ENCODE results near the gene TSACC. TPM values are rescaled to one million over a fixed set of nuclear protein-coding genes. Genes with fewer than 3 reads are reported as not detected.
A peak's percentile ranks its signal among the peaks of the same experiment; 100 is the strongest.

Gene TSACC
- total RNA-seq, 1 experiment from 2014 or later: 1.3 TPM

DNA sequence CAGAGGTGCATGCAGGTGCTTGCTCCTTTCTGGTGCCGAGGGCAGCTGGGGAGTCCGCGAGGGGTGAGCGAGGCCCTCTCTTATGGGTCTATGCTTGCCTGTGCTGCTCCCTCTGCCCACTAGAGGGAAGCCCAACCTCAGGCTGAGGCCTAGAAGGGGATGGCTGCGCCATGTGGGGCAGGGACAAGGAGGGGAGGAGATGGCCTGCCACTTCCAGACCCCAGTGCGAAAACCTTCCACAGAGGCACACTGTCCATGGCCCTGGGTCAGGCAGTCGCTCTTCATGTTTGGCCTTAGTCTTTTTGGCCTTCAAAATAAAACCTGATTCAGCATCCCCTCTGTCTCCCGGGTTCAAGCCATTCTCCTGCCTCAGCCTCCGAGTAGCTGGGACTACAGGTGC is 44.7 kb downstream of the TSACC start:
- Histone ChIP-seq H3K4me3 (no peak overlapping the region), H3K36me3 (no peaks in the 10 kb centered on the region), H3K27me3 (no peaks in the 10 kb centered on the region), H3K9me3 (no peaks in the 10 kb centered on the region)
- DNase-seq: peak; percentile 63

DNA sequence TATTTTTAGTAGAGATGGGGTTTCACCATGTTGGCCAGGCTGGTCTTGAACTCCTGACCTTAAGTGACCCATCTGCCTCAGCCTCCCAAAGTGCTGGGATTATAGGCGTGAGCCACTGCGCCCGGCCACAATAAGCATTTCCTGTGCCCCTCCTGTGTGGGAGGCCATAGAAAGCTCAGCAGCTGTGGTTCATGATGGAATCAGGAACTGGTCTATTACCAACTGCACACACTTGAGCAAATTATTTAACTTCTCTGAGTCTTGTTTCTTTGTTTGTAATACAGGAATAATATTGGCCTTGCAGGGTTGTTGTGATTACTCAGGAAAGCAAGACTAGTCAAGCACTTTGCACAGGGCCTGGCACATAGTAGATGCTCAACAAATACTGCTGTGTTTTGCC is 45.7 kb downstream of the TSACC start:
- no peaks in the 10 kb centered on the region for H3K9me3 ChIP-seq
- no peak overlapping the region for H3K4me3 ChIP-seq
- H3K36me3 ChIP-seq: no peaks in the 10 kb centered on the region
- no peak for DNase-seq
- H3K27me3 ChIP-seq: no peaks in the 10 kb centered on the region

DNA sequence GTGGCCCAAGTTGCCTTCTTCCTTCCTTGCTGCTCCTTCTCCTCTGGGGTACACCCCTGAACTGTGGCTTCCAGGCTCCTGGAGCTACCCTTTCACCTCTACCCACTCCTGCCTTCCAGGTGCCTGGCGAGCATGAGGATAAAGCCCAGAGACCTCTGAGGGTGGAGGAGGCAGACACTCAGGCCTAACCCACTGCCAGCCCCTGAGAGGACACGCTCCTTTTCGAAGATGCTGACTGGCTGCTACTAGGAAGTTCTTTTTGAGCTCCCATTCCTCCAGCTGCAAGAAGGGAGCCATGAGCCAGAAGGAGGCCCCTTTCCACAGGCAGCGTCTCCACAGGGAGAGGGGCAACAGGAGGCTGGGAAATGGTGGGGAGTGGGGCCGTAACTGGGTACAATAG is 46.3 kb downstream of the TSACC start:
- Histone ChIP-seq H3K27me3 (no peaks in the 10 kb centered on the region), H3K9me3 (no peaks in the 10 kb centered on the region), H3K36me3 (no peaks in the 10 kb centered on the region), H3K4me3 (no peak overlapping the region)
- no peak for DNase-seq

DNA sequence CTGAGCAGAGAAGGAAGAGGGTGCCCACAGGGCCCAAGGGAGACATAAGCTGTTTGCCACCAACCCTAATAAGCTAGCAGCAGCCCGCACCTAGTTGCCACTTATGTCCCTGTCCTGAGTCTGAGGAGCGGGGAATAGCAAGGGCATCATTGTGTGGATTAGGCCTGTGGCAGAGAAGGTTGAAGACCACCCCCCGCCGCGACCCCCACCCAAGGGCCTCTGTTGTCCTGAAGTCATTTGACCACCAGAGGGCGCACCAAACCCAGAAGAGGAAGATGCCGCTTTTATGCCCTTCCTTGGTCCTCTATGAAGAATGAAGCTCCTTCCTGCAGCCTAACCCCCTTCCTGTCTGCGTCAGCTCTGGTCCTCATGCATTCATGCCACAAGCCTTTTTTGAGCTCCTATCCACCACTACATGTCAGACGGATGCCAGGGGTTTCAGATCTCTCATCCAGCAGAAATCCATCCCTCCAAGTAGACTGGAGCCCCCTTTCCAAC is 47.3 kb downstream of the TSACC start:
- no peaks in the 10 kb centered on the region for H3K36me3 ChIP-seq
- no peak overlapping the region for H3K4me3 ChIP-seq
- no peaks in the 10 kb centered on the region for H3K9me3 ChIP-seq
- no peaks in the 10 kb centered on the region for H3K27me3 ChIP-seq
- peak; percentile 45 for DNase-seq

DNA sequence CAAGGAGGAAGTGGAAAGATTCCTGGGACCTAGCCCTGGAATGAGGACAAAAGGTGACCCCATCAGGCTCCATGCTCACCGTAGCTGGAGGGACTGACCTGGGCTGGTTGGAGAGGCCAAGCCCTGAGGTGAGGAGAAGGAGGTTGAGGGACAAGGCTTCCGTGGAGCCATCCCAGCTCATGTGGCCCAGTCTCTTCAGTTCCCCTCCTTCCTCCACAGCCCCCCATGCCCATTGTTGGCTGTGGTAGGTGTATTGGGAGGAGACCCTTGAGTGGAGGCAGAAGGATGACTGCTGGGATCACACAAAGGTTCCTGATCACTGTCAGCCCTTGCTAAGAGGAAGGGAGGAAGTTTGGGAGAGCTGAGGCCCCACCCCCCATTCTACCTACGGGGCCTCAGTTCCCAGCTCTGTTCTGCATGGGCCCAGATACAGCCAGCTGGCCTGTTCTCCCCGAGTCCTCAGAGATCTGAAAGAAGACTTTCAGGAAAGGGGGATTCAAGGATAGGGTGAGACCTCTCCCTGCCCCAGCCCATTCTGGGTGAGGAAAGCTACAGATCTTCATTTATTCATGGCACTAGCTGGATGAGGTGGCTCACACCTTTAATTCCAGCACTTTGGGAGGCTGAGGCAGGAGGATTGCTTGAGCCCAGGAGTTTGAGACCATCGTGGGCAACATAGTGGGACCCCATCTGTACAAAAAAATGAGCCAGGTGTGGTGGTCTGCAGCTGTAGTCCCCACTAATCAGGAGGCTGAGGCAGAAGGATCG is 48.0 kb downstream of the TSACC start:
- H3K27me3 ChIP-seq: no peaks in the 10 kb centered on the region
- DNase-seq: no peak
- no peaks in the 10 kb centered on the region for H3K36me3 ChIP-seq
- H3K4me3 ChIP-seq: no peak overlapping the region
- no peaks in the 10 kb centered on the region for H3K9me3 ChIP-seq

DNA sequence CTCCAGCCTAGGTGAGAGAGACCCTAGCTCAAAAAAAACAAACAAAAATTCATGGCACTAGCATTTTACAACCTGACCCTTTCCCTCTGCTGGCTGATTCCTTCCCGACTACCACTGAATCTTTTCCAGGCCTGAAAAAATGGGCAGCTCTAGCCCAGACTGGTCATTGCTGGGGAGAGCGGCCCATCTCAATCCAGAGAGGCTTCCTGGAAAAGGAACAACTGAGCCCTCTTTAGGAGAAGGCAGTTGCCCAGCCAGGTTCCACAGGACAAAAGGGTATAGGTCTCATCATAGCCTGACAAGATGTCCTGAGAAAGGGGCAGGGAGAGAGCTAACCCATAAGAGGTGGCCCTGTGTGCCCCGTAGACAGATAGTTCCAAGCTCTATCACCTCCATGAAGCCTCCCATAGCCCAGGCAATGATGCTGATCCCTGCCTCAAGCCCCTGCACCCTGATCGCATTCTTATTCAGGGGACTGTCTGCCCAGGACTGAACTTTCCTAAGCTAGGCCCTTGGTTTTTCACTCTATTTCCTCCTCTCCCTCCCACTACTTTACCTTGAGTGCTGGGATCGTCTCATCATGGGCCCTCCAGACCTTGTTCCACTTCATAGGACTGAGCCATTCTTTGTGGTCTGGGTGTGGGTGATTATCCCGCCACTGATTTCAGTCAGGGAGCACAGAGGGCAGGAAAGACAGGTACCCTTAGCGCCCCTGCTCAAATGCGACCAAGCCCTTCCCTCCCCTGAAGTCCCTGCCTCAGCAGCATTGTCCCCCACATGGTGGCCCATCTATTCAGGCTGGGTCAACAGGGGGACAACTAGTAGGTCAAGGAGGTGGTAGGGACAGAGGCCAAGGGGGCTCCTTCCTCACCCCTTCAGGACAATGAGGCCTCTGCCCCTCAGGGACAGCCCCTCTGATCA is 48.9 kb downstream of the TSACC start:
- no peak for DNase-seq
- Histone ChIP-seq H3K36me3 (no peaks in the 10 kb centered on the region), H3K4me3 (no peak overlapping the region), H3K9me3 (no peaks in the 10 kb centered on the region), H3K27me3 (no peaks in the 10 kb centered on the region)

DNA sequence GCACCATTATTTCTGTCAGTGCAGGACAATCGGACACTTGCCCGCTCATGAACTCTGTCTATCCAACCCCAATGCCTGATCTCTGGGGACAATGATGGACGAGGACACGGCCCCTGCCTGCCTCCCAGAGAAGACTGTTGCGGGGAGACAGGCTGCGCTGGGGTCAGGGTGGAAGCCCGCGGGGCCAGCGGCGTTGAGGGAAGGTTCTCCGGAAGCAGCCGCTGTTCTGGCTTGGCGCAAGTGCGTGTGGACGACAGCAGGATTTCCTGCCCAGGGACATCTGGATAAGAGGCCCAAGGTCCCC is 49.5 kb downstream of the TSACC start:
- Histone ChIP-seq H3K9me3 (no peaks in the 10 kb centered on the region), H3K4me3 (no peak overlapping the region), H3K27me3 (no peaks in the 10 kb centered on the region), H3K36me3 (no peaks in the 10 kb centered on the region)
- DNase-seq: no peak

DNA sequence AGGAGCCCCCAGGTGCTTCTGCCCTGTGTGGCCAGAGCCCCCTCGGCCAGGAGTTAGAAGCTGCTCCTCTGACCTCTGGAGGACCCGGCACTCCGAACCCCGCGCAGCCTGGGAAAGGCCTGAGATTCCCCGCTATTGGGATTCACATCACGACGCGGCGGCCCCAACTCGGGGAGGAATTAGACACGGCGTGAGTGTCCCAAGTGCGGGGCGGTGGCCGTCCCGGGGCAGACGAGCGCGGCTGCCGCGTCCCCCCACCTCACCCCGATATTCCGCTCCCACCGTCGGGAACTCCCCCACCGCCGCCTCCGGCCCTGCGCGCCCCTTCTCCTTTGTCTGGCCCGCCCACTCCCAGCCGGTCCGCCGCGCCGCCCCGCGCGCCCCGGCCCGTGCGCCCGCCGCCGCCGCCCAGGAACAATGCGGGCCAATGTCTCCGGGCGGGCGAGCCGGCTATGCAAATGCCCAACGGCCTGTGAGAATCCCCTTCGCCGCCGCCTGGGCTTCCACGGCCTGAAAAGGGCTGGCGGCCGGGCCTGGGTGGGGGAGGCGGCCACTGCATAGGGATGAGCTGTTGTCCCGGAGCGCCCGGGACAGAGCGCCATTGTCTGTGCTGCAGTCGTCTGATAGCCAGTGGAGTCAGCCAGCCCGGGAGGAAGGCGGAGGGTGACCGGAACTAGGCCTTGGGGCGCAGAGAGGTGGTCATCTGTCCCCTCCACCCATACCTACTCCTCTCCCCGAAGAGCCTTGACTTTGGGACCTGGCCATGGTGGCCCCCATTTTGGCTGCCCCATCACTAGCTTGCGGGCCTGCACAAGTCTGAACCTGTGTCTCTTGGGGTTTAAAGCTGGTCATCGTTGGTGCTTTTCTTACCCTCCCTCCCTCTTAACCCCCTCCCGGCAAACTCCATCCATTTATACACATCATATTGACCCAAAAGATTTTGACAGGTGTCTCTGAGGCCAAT is 50.1 kb downstream of the TSACC start:
- Histone ChIP-seq H3K27me3 (no peaks in the 10 kb centered on the region), H3K9me3 (no peaks in the 10 kb centered on the region)

DNA sequence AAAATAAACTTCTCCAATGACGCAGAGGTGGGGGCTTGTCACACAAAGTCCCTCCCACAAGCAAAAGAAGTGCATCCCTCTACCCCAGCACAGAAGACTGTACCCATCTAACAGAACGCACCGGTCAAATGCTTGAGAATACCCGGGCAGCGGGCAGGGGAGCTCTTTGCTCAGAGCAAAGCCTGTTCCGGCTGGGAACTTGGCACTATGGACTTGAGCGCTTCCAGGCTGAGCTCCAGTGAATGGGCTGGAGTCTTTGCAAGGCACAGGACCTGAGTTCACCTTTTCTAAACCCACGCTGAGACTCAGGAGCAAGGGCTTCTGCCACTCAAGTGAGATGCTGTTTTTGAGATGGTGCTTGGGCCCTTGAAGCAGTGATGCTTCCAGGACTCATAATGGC is 51.0 kb downstream of the TSACC start:
- no peaks in the 10 kb centered on the region for H3K9me3 ChIP-seq
- no peaks in the 10 kb centered on the region for H3K36me3 ChIP-seq
- H3K27me3 ChIP-seq: no peaks in the 10 kb centered on the region
- H3K4me3 ChIP-seq: no peak overlapping the region
- DNase-seq: no peak

More for the DNA sequence above, 50.1 kb downstream of the TSACC start:
- DNase-seq: no peak
- H3K36me3 ChIP-seq: no peaks in the 10 kb centered on the region
- H3K4me3 ChIP-seq: no peak overlapping the region

DNA sequence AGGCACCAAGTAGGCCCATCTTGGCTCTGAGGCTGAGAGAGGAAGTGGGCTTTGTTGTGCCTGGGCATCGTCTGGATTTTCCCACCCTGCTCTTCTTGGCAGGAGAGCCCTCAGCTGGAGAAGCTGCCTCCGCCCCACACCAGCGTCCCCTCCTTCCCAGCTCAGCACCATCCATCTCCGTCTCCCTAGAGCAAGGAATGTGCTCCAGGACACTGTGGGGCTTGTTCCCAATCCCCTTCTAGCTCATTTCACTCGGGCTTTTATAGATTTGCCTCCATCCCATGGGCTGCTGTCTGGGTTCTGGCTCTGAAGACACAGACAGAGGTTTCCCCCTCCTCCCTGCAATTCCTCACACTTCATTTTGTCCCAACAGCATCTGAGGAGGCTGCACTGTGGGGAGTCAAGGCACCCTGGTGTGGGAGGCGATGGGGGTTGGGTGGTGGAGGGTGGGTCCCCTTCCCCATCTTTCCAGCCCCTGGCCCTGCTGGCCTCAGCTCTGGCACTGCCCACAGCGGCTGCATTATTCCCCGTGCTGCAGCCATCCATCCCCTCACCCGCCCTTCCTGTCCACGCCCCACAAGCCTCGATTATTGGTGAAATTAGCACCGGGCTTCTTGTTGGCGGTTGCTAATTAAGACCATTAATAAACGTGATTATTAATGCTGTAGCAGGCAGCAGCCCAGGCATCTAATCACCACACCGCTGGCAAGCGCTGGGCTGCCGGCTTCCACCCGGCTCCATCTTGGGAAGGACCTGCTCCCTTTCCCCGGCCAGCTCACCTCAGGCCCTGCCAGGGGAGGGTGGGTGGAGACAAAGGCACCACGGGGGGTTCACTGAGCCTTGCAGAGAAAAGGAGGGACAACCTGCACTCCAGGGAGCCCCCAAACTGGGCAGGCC is 52.4 kb downstream of the TSACC start:
- no peak for DNase-seq

DNA sequence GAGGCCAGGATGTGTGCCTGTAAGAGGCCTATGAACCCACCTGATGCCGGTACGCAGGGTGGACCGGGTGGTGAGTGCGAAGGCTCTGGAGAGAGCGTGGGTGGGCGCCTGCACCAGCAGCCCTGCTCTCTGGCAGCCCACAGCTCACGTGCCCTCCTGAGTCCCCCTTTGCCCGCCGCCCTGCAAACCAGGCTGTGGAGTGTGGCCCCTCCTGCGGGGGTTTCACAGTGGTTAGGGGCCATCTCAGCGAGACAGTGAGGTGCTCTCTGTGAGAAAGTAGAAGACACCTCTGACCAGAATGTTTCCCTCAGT is 53.0 kb downstream of the TSACC start:
- H3K36me3 ChIP-seq: no peaks in the 10 kb centered on the region
- no peak overlapping the region for H3K4me3 ChIP-seq
- no peak for DNase-seq
- no peaks in the 10 kb centered on the region for H3K27me3 ChIP-seq
- H3K9me3 ChIP-seq: no peaks in the 10 kb centered on the region

More for the DNA sequence above, 52.4 kb downstream of the TSACC start:
- Histone ChIP-seq H3K9me3 (no peaks in the 10 kb centered on the region), H3K27me3 (no peaks in the 10 kb centered on the region), H3K36me3 (no peaks in the 10 kb centered on the region), H3K4me3 (no peak overlapping the region)

DNA sequence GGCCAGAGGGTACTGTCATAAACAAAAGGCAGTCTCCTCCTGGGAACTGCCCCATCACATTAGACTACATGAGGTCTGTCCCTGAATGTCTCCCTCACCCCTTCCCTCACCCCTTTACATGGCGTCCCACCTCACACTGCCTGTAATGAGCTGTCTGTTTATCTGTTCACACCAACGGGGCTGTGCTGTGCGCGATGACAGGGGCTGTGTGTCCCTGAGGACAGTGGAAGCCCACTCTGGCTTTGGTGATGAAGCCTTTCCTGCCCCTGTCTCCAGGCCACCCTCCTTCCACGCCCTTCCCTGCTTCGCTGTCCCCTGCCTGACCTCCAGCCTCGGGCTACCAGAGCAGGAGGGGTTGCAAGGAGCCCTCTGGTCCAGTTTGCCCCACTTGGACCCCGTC is 53.4 kb downstream of the TSACC start:
- Histone ChIP-seq H3K36me3 (no peaks in the 10 kb centered on the region), H3K4me3 (no peak overlapping the region), H3K27me3 (no peaks in the 10 kb centered on the region), H3K9me3 (no peaks in the 10 kb centered on the region)
- no peak for DNase-seq

DNA sequence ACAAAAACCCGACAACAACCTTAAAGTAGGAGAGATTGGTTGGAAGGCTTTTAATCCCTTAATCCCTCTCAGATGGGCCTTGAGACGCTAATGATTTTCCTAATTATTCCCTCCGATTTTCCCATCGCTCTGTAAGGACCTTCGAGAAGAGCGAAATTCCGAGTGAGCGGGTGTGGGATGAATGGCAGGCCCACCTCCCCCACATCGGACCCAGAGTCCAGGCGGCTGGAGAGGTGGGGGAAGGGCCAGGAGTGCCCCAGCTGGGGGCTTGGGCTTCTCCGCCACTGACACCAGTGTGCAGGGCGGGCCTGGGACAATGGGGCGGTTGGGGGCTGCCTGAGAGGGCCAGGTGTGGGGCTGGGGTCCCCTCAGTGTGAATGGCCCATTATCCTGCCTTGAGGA is 54.1 kb downstream of the TSACC start:
- Histone ChIP-seq H3K4me3 (no peak overlapping the region), H3K36me3 (no peaks in the 10 kb centered on the region), H3K9me3 (no peaks in the 10 kb centered on the region), H3K27me3 (no peaks in the 10 kb centered on the region)
- DNase-seq: no peak

DNA sequence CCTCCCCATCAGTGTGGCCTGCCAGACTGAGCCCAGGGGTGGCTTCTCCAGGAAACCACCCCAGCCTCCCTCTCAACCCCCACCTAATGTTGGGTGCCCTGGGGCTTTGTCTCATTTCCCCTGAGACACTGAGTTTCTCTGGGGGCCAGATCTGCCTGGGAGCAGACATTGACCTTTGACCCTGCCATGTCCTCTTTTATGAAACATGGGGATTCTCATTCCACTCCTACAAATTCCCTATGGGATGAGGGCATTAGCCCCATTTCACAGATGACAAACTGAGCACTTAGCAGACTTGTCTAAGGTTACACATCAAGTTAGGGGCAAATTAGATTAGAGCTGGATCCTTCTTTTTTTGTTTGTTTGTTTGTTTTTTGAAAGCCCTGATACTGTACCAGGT is 54.8 kb downstream of the TSACC start:
- Histone ChIP-seq H3K27me3 (no peaks in the 10 kb centered on the region), H3K36me3 (no peaks in the 10 kb centered on the region), H3K9me3 (no peaks in the 10 kb centered on the region), H3K4me3 (no peak overlapping the region)
- DNase-seq: no peak

DNA sequence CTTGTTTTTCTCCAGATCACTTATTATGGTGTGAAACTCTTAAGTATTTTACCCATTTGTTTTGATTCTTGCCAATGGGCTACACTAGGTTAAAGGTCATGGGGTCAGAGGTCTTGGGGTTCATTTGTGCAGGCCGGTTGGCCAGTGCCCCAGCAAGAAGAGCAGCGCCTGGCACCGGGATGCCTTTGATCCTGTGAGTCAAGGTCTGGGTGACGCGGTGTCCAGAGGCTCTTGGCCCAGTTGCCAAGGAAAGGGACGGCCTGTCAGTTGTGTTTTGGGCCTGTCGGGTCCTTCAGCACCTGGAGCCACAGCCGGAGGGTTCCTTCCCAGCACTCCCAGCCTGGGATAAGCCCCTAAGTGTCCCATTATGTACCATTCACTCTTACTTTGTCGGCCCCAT is 55.8 kb downstream of the TSACC start:
- Histone ChIP-seq H3K36me3 (no peaks in the 10 kb centered on the region), H3K9me3 (no peaks in the 10 kb centered on the region), H3K27me3 (no peaks in the 10 kb centered on the region), H3K4me3 (no peak overlapping the region)
- DNase-seq: no peak

DNA sequence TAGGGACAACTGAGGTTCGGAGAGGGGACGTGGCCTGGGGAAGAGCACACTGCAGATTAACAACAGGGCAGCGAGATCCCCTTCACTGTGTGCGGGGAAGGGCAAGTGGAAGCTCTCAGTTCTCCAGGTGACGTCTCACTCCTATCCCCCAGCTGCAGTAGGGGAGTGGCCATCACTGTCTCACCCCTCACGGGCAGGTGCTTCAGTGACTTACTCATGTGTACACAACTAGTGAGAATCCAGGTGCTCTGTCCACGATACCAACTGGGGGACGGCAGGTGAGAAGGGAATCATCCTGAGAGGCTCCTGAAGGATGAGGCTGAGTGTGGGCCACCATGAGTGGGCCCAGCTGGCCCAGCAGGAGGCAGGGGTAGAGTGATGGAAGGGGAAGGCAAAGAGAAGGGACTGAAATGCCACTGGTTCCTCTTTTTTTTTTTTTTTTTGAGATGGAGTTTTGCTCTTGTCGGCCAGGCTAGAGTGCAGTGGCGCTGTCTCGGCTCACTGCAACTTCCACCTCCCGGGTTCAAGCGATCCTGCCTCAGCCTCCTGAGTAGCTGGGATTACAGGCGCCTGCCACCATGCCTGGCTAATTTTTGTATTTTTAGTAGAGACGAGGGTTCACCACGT is 56.6 kb downstream of the TSACC start:
- Histone ChIP-seq H3K36me3 (no peaks in the 10 kb centered on the region), H3K4me3 (no peak overlapping the region), H3K27me3 (no peaks in the 10 kb centered on the region), H3K9me3 (no peaks in the 10 kb centered on the region)
- no peak for DNase-seq
